ENCODE data around the gene WDR54.
"Not testable (repeated sequence)": the region's sequence is repeated elsewhere in the genome, so short reads cannot be mapped to it uniquely, and the experiment has no call there.

WDR54 gene

DNA sequence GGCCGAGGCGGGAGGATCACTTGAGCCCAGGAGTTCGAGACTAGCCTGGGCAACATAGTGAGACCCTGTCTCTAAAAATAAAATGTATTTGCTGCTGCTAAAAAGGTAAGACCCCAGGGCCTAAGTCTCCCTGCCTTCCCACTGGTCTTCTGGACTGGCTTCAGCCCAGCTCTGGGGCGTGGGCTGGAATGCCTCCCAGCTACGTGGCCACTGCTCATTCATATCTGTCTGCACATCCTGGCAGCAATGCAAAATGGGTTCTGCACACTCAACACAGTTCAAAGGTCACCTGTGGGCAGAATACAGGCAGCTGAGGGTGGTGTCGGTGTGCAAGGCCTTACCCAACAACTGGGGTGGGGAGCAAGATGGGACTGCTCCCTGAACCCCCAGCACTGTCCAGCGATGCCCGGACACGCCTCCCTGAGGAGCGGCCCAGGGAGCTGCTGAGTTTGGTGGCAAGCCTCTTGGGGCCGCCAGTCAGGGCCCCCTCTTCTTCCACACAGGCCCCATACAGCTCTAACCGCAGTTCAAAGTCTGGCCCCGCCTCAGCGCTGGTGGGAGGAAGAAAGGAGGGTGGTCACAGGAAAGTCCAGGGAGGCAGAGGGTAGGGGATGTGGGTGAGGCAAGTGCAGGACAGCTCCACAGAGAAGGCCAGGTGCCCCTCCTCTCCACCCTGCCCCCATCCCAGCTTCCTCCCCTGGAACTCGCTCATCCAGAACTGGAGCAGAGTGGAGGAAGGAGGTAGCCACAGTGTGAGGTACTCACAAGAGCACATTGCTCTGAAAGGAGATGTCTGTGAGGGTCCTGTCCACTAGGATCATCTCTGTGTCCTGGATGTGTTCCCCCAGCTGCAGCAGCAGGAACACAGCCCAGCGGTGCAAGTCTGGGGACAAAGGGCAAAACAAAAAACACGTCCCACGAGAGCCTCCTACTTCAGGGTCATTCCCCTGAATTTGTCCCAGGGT lies 8.2 kb downstream of the WDR54 start:
- DNase-seq (ENCODE audit: low read depth in 2 of 2): no peak

DNA sequence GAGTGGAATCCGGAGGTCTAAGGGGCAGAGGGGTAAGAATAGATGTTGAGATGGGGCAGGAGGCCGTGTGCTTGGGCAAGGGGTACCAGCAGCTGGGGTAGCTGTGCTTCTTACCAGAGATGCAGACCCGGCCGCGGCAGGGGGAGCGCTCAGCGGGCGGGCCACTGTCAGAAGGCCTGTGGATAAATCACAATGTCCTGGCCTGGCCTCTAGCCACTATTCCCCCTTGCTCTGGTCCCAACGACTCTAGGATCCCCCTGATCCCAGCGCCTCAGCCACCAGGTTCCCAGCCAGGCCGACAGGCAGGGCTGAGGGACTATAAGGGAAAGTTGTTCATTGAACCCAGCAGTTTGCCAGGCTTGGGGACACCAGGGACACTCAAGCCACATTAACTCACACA lies 9.0 kb downstream of the WDR54 start:
- DNase-seq (ENCODE audit: low read depth in 2 of 2): no peak

DNA sequence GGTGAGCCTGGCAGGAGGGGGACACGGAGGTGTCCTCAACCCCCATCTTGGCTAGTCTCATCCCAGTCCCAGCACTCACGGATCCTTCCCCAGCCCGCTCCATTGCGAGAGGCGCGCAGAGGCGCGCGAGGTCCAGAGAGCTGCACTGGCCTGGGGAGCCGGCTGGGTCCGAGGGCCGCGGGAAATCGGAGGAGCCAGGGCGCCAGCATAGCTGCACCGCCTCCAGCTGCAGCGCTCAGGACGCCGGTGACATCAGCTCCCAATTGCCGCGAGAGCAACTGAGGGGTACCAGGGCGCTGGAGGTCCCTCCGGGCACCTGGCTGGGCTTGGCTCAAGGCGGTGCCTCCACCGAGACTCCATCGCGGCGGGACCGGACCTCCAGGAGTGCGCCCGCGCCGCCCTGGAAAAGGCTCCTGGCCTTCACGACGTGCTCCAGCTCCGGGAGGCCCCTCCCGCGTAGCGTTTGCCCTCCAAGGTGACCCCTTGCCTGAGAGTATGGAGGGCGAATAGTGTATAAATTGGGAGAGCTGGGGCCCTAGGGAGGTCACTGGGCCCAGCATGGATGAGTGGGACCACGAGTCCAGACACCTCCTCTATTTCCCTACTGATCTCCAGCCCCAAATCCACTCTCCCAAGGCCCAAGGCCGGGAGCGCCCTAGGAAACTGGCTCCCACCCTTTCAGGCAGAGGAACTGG lies 14.7 kb downstream of the WDR54 start:
- no peak for DNase-seq (ENCODE audit: low read depth in 2 of 2)

DNA sequence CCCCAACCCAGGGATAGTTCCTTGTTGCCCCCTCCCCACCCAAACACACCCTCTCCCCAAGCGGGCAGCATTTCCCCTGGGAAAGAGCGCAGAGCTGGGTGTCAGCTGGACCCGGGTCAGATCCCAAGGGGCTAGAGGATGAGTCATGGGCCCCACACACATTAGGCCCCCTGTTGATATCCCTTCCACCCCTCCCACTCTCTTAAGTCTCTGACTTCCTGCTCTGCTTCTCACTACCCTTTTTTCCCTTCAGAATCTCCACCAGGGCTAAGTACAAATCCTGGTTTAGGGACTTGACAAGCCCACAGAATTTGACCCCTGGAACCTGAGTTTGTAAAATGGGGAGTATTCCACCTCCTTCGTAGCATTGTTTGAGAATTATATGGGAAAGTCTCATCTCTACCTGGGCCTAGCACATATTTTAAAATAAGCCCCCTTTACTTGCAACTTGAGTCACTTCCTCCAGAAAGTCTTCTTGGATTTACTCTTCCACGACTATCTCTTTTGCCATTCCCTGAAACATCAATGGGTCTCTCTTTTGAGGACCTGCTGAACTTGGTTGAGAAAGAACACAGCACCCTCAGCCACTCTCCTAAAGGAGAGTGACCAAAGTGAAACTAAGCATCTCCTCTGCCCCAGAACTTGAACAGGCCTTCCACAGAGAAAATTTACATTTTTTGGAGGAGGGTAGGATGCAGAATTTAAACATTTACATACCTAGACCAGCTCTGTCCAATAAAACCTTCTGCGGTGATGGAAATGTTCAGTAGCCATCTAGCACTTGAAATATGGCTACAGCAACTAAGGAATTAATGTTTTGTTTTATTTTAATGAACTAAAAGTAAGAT lies 15.5 kb downstream of the WDR54 start:
- no peak for DNase-seq (ENCODE audit: low read depth in 2 of 2)

DNA sequence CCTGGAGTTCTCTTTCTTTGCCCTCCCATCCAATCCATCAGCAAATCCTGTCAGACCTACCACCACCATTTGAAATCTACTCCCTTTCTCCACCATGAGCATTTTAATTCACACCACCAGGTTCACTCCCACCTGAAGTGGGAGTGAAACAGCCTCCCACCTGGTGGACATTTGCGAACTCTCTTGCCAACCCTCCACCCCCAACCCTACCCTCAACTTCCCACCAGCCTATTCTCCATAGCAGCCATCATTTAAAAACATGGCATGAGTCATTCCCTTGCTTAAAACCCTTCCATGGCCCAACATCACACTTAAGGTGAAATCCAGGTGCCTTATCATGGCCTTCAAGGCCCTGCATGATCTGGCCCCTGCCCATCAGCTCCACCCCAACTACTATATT lies 16.7 kb downstream of the WDR54 start:
- DNase-seq (ENCODE audit: low read depth in 2 of 2): no peak

DNA sequence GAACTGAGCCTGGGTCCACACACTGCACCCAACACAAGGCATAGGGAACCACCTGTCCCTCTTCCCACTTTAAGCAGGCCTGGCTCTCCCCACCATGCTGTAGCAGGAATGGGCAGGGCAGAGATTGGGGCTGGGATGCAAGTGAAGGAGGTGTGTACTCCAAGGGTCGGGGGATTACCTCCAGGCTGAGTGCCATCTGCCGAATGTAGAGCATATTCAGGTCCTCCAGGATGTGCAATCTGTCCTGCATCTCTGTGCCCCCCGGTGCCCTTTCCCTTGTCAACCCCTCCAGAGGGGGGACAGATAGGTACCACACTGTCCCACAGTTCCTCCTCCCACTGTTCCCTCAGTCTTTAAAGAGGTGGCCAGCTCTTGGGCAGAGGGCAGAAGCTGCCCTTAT lies 17.8 kb downstream of the WDR54 start:
- no peak for DNase-seq (ENCODE audit: low read depth in 2 of 2)

DNA sequence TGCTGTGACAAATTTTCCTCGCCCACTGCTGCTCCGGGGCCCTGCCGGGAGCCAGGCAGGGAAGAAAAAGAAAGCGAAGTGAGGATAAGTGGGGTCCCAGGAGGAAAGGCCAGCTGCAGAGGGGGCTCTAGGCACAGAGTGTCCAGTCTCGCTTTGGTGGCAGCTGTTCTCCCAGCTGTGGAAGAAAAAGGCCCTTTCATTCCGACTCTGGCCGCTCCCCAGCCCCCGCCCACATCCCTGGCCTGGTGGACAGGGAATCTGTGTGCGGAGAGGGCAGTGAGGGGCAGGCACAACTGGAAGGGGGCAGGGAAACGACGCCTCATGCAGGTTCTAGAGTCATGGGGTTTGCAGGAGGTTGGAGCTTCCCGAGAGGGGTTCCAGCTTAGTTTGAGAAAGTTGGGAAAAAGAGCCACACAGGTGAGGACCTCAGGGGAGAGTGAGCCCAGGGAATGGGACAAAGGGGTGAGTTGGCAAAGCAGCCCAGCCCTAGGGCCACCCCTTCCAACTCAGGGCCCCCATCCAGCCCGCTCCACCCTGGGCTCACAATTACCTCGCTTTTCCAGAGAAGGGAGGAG lies 18.4 kb downstream of the WDR54 start:
- no peak for DNase-seq (ENCODE audit: low read depth in 2 of 2)

DNA sequence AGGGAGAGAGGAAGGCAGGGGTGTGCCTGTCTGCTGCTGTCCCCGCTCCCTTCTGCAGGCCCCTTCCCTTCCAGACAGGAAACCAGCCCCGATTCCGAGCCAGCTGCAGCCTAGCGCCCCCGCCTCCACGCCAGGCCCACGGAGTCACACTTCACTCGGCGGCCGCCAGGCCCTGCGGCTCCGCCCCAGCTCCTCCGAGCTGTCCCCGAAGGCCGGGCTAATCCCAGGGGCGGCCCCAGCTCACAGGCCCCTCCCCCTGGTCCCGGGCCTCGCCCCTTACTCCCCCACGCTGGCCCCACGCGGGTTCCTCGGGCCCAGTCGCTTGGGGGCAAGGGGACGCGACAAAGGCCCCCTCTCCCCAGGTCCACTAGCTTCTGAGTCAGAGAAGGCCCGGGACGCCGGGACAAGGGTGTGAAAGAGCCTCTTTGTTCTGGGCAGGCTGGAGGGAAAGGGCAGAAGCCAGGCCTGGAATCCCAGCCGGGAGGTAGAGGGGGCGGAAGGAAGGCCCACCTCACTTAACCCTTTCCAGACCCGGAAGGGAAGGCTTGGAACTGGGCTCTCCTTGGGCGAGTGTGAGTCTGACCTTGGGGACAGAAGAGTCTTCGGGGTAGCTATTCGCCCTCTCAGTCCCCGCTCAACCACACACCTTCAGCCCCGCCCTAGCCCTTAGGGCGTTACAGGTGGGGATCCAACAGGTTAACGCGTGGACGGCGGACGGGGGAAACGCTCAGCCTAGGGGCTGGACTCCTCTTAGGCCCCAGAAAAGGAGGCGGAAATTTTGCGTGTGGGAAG lies 19.0 kb downstream of the WDR54 start:
- no peak for DNase-seq (ENCODE audit: low read depth in 2 of 2)

DNA sequence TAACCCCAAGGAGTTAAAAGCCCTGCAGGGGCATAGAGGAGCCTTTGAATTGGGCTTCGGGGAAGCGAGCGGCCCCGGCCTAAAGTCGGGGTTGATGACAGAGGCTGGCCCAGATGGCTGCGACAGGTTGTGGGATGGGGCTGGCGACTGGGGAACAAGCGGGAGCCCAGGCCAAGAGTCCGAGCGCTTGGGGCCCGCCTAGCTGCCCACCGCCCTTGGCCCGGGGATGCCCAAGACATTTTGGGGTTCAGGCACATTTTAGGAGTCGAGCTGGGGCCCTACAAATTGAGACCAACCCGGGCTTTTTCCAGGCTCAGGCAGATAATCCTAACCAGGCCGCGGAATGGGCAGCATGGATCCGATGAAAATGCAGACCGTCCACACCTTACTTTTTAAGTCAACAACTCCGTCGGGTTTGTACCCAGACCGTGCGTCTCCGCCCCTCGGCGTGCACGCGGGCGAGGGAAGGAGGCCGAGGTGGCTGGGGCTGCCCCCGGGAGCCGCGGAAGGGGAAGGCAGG lies 19.7 kb downstream of the WDR54 start:
- DNase-seq (ENCODE audit: low read depth in 2 of 2): no peak

DNA sequence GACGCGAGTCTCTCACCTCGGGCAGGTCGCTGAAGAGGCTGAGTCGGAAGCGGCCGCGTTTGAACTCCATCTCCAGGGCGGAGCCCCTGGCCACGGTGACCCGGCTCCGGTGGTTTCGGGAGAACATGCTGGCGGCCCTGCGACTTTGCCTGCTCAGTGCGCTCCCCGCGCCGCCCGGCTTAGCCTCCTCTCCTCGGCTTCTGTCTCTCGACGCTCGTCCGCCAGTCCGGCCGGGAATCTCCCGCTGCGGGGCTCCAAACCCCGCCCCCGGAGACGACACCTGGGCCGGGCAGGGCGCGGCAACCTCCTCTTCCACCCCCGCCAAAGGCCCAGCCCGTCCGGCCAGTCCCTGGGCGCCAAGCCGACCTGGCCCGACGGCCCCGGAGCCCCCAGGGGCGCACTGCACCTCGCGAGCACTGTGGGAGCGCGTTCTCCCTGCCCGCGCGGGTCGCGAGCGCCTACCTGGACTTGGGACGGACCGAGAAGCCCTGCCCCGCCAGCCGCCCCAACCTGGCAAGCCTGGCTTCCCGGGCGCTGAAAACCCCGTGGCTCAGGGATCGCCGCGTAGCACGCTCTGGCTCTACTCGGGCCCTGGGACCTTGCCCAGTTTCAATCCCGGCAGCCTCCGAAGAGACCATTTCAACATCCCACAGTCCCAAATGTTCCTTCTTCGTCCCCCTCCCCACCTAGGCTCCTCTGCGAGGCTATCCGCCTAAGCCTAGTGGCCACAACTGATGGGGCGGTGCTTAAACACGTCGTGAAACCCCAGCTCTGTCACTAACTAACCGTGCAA lies 20.4 kb downstream of the WDR54 start, which contains the start of gene RTKN:
Gene RTKN (minus strand): TSS at position 248 of the 793 bp plus-strand sequence. CDS start 121 bp downstream, at position 127.
- peak in 1 of 2 donors; percentile 11 for DNase-seq (ENCODE audit: low read depth in 2 of 2)

DNA sequence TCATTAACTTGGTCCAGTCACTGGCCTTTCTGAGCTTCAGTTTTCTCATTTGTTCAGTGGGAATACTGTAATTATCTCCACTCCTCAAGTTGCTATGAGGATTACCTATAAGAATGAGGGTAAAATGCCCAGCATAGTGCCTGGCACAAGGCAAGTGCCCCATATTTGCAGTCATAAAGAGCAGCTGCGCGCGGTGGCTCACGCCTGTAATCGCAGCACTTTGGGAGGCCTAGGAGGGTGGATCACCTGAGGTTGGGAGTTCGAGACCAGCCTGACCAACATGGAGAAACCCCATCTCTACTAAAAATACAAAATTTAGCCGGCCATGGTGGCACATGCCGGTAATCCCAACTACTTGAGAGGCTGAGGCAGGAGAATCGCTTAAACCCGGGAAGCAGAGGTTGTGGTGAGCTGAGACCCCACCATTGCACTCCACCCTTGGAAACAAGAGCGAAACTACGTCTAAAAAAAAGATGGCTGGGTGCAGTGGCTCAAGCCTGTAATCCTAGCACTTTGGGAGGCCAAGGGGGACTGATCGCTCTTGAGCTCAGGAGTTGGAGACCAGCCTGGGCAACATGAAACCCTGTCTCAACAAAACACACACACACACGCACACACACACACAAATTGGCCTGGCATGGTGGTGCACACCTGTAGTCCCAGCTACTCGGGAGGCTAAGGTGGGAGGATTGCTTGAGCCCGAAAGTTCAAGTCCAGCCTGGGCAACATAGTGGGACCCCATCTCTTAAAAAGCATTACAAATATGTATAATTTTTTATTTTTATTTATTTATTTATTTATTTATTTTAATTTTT lies 21.2 kb downstream of the WDR54 start:
- not testable (repeated sequence) for DNase-seq (ENCODE audit: low read depth in 2 of 2)

DNA sequence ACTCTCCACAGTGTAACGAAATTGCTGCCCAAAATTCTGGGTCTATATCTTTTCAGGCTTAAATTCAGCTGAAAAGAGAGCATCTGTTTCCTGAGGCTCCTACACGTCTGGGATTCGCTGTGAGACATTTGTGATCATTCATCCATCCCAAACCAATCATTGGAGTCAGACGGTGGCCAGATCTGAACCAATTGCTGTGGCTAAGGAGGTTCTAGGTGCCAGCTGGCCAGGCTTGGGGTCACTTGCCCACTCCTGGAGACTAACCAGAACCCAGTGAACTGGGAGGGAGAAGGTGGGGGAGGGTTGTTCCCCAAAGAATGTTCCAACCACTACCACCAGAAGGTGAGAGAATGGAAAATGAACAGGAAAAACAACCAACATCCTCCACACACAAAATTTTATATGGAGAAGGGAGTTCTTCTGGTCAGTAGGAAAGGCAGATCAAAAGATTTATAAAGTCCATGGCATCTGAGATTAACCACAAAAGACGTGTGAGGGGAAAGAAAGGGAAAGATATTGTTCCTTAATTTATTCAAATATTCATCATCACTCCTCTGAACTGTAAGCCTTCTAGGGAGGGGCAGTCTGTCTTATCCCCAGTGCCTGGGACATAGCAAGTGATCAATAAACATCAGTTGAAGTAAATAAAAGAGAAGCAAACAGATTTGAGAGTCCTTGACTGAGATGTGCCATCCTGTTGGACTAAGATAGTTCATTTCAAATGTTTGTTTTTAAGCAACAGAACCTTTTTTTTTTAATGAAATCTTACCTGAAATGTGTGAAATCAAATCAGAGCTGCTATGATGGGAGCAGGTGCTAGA lies 23.2 kb downstream of the WDR54 start:
- DNase-seq (ENCODE audit: low read depth in 2 of 2): no peak

DNA sequence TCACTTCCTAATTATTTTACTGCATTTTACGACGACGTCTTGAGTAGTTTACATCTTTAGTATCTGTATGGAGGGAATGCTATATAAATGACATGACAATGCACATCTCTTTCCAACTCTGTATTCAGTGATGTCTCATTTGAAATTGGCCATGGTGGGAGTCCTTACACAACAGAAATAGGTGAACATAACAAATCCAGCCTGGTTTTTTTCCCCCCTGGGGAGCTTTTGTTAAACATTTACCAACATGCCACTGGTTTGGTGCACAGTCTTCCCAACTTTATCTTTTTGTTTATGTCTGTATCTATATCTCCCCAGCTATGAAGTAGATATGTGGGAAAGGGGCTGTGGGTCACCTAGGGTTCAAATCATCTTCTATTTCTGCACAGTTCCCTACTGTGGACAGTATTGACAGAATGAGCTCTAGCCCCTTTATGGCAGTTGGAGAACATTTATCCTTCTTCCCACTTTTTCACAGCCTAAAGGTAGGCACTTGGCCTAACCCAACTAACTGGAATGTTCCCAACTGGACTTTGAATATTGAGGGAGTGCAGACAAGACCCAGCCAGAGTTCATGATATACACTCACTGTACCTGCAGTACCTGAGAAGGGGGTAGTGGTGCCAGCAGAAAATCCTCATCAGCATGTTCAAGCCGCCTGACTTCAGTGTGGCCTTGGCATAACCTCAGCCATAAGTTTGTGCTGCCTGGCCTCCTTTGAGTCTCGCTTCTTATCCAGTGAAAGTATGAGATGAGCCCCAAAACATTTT lies 25.9 kb downstream of the WDR54 start:
- DNase-seq (ENCODE audit: low read depth in 2 of 2): no peak

DNA sequence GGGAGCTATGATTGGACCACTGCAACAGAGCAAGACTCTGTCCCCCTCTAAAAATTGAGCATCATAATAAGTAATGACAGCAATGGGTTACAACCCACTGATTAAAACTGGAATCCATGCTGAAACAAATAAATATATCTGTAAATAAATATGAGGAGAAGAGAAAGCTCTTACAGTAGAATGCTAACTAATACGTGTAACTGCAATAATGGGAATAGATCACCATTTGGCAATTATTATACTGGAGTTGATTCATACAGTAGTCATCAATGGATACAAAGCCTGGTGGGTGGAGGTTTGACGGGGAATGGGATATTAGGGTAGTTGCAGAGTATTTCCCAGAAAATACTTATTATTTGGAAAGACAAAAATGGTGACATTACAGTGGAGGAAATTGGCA lies 27.2 kb downstream of the WDR54 start:
- no peak for DNase-seq (ENCODE audit: low read depth in 2 of 2)

DNA sequence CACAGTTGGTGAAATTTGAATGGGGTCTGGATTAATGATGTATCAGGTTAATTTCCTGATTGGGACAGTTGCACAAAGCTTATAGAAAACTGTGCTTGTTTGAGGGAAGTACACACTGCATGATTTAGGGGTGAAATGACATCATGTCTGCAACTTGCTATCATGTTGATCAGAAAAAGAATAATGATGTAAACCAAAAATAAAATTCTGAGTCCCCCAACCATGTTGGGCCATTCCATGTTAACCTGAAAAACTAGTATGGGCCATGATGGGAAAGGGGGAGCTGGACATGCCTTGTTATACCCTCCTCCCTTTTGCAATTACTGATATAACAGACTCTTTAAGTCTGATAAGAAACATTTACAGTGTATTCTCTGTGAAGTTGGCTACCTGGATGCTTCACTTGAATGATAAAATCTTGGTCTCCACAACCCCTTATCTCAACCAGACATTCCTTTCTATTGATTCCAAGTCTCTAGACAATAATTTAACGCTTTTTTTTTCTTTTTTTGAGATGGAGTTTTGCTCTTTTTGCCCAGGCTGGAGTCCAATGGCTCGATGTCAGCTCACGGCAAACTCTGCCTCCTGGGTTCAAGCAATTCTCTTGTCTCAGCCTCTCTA lies 29.1 kb downstream of the WDR54 start:
- no peak for DNase-seq (ENCODE audit: low read depth in 2 of 2)

DNA sequence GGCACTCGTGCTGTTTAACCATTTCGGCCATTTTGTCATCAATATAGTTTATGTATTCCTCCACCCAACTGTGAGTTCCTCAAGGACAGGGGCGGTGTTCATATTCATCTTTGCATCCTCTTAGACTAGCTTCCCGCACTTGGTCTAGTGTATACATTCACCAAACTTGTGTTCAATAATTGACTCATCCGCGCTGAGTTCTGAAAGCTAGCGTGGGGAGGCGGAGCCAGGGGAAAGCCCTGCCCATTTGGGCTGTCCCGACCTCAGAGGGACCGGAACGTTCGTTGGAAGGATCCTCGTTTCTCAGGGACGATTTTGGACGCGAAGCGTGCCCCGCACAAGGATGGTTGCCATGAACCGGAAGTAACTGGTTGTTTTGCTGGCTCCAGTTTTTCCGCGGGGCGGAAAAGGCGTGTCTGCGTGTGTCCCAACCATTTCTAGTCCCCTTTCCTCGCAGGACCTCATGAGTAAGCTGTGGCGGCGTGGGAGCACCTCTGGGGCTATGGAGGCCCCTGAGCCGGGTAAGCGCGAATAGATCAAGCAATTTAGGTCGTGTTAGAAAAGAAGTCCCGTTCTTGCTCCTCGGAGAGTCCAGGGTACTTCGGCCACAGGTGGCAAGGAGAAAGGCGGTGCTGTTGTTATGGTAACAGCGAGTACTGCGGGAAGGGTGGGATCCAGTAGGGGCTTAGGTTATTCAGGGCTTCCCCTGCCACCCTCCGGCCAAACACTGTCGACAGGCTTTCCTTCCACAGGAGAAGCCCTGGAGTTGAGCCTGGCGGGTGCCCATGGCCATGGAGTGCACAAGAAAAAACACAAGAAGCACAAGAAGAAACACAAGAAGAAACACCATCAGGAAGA lies 33.4 kb downstream of the WDR54 start, which contains the start of gene INO80B:
Gene INO80B (plus strand): TSS at position 434 of the 858 bp plus-strand sequence. CDS start 30 bp downstream, at position 464.
- DNase-seq (ENCODE audit: low read depth in 2 of 2): peak; percentile 94 to 95

All from stimulated activated CD8-positive, alpha-beta memory T cell treated with anti-CD3 and anti-CD28 coated beads, Interleukin-2, amount 100 ng/mL, for 1 hour (primary cell).